HCT116 (cell line): ENCODE measurements around the gene ECE1.
"Not testable (repeated sequence)": the region's sequence is repeated elsewhere in the genome, so short reads cannot be mapped to it uniquely, and the experiment has no call there.

Experiments
- EGR1 ChIP-seq: IDR thresholded peaks from 2 replicates; pipeline ENCODE4 v1.6.1; 2012; ENCODE audit warnings: low read depth
- EZH2 ChIP-seq: fragments of 200-600 bp; sonication (generic); IDR thresholded peaks from 2 replicates; pipeline ENCODE4 v1.6.1; 2017; ENCODE audit warnings: antibody characterized with exemption, mixed run types
- POLR2A ChIP-seq: IDR thresholded peaks from 2 replicates; pipeline ENCODE4 v1.7.0; 2011; ENCODE audit warnings: borderline replicate concordance; ENCODE audit not compliant: insufficient read depth, insufficient read length; ENCODE audit errors: extremely low read depth
- POLR2AphosphoS5 ChIP-seq: IDR thresholded peaks from 2 replicates; pipeline ENCODE4 v1.6.1; 2011; ENCODE audit warnings: mild to moderate bottlenecking, low read depth, low read length, moderate library complexity
- RAD21 ChIP-seq: IDR thresholded peaks from 2 replicates; pipeline ENCODE4 v1.6.1; 2012; ENCODE audit warnings: low read depth, mild to moderate bottlenecking
- SP1 ChIP-seq: IDR thresholded peaks from 2 replicates; pipeline ENCODE4 v1.6.1; 2012; ENCODE audit warnings: low read depth
- SRF ChIP-seq: IDR thresholded peaks from 2 replicates; pipeline ENCODE4 v1.6.1; 2012; ENCODE audit warnings: low read depth
- TCF7L2 ChIP-seq: IDR thresholded peaks from 2 replicates; pipeline ENCODE4 v1.7.0; 2011; ENCODE audit warnings: borderline replicate concordance, inconsistent platforms; ENCODE audit not compliant: insufficient read depth, insufficient read length; ENCODE audit errors: extremely low read depth
- TF ChIP-seq, protein P1 (sequence below), 3 experiments: fragments of 200-600 bp in 1 of 3; sonication (generic) in 1 of 3; IDR thresholded peaks in 2 of 3; conservative IDR thresholded peaks in 1 of 3; 2 replicates each; pipeline ENCODE4 v1.5.1; 2012 to 2017; ENCODE audit warnings: low read depth in 2 of 3, low read length in 2 of 3, antibody characterized with exemption in 1 of 3, borderline replicate concordance in 1 of 3, control low read depth in 1 of 3, mild to moderate bottlenecking in 1 of 3, mixed read lengths in 1 of 3, mixed run types in 1 of 3, moderate library complexity in 1 of 3; ENCODE audit not compliant: insufficient read depth in 1 of 3
- TF ChIP-seq, protein P2 (sequence below): IDR thresholded peaks from 2 replicates; pipeline ENCODE4 v1.6.1; 2012

DNA sequence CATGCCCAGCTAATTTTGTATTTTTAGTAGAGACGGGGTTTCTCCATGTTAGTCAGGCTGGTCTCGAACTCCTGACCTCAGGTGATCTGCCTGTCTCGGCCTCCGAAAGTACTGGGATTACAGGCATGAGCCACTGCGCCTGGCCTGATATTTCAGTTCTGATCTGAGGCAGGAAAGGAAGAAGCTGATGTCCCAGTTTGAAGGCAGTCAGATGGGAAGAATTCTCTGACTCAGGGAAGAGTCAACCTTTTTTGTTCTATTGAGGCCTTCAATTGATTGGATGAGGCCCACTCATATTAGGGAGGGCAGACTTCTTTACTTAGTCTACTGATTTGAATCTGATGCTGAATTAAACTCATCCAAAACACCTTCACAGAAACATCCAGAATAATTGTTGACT, 89.0 kb downstream of the ECE1 start:
- not testable (repeated sequence) for TF ChIP-seq EZH2, EGR1, RAD21, SRF, SP1, TCF7L2, POLR2AphosphoS5, POLR2A
- TF ChIP-seq, protein P1, sequence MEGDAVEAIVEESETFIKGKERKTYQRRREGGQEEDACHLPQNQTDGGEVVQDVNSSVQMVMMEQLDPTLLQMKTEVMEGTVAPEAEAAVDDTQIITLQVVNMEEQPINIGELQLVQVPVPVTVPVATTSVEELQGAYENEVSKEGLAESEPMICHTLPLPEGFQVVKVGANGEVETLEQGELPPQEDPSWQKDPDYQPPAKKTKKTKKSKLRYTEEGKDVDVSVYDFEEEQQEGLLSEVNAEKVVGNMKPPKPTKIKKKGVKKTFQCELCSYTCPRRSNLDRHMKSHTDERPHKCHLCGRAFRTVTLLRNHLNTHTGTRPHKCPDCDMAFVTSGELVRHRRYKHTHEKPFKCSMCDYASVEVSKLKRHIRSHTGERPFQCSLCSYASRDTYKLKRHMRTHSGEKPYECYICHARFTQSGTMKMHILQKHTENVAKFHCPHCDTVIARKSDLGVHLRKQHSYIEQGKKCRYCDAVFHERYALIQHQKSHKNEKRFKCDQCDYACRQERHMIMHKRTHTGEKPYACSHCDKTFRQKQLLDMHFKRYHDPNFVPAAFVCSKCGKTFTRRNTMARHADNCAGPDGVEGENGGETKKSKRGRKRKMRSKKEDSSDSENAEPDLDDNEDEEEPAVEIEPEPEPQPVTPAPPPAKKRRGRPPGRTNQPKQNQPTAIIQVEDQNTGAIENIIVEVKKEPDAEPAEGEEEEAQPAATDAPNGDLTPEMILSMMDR (IDR thresholded peaks at IDR 0.05 in 2 of 3, conservative IDR thresholded peaks at IDR 0.05 in 1 of 3; ENCODE audit: borderline replicate concordance in 1 of 3, insufficient read depth in 1 of 3, low read depth in 2 of 3, low read length in 2 of 3) = not testable (repeated sequence)
- TF ChIP-seq, protein P2, sequence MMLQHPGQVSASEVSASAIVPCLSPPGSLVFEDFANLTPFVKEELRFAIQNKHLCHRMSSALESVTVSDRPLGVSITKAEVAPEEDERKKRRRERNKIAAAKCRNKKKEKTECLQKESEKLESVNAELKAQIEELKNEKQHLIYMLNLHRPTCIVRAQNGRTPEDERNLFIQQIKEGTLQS = not testable (repeated sequence)
